Activated gamma-delta T cell treated with anti-CD3 and anti-CD28 coated beads, Interleukin-2, amount 50 U/mL, for 16 hours (primary cell): ENCODE data around the gene PAK1.

ENCODE experiments used
- DNase-seq: peaks from one replicate; pipeline ENCODE4 v3.0.0-alpha.2; 2020; ENCODE audit warnings: low read depth

Gene PAK1

GRCh38 chr11:77436506-77436905 is 37.4 kb downstream of the PAK1 start:
- DNase-seq: no peak

GRCh38 chr11:77435972-77436371 is 37.9 kb downstream of the PAK1 start:
- no peak for DNase-seq

GRCh38 chr11:77431813-77432212 is 42.1 kb downstream of the PAK1 start:
- DNase-seq: no peak

GRCh38 chr11:77428598-77428997 is 45.3 kb downstream of the PAK1 start:
- no peak for DNase-seq

GRCh38 chr11:77425346-77425745 is 48.5 kb downstream of the PAK1 start:
- DNase-seq: no peak

GRCh38 chr11:77424644-77425043 is 49.2 kb downstream of the PAK1 start:
- no peak for DNase-seq

GRCh38 chr11:77423624-77424023 is 50.3 kb downstream of the PAK1 start:
- no peak for DNase-seq

- DNase-seq: no peak
These were observed 51.2 kb downstream of the PAK1 start for GRCh38 chr11:77422687-77423086.

- no peak for DNase-seq
These were observed 52.7 kb downstream of the PAK1 start for GRCh38 chr11:77421041-77421723.

- DNase-seq: no peak
These were observed 54.8 kb downstream of the PAK1 start for GRCh38 chr11:77418971-77419597.

- no peak for DNase-seq
These were observed 55.5 kb downstream of the PAK1 start for GRCh38 chr11:77418155-77418970.

- no peak for DNase-seq
These were observed 57.5 kb downstream of the PAK1 start for GRCh38 chr11:77416357-77416756.

- no peak for DNase-seq
These were observed 59.9 kb downstream of the PAK1 start for GRCh38 chr11:77413850-77414460.

GRCh38 chr11:77412814-77413213 is 61.1 kb downstream of the PAK1 start:
- DNase-seq: no peak

GRCh38 chr11:77411717-77412441 is 62.0 kb downstream of the PAK1 start:
- peak; percentile 52 for DNase-seq

GRCh38 chr11:77411137-77411707 is 62.7 kb downstream of the PAK1 start:
- no peak for DNase-seq

GRCh38 chr11:77410076-77410827 is 63.6 kb downstream of the PAK1 start:
- DNase-seq: no peak

- DNase-seq: no peak
These were observed 64.8 kb downstream of the PAK1 start for GRCh38 chr11:77409046-77409445.

- no peak for DNase-seq
These were observed 66.3 kb downstream of the PAK1 start for GRCh38 chr11:77407613-77408012.

GRCh38 chr11:77406396-77406795 is 67.5 kb downstream of the PAK1 start:
- DNase-seq: no peak

GRCh38 chr11:77403211-77403610 is 70.7 kb downstream of the PAK1 start:
- DNase-seq: no peak
